GM23338 (cell line): Measurements from ENCODE around the gene COL4A2. TPM values are rescaled to one million over a fixed set of nuclear protein-coding genes. Genes with fewer than 3 reads are reported as not detected.
A peak's percentile ranks its signal among the peaks of the same experiment; 100 is the strongest.

Experiments
- ATAC-seq: fragments of 200-7000 bp; cut with Tn5 transposase; 3 replicates; pipeline ENCODE4 v1.9.1; 2020
- DNase-seq: peaks from one replicate; pipeline ENCODE4 v3.0.0-alpha.2; 2015; ENCODE audit warnings: low spot score
- H2AFZ ChIP-seq: fragments of 200-600 bp; sonication (generic); 2 replicates; pipeline ENCODE4 v1.8.0; 2016; ENCODE audit warnings: antibody characterized with exemption, mild to moderate bottlenecking, moderate library complexity
- H3F3A ChIP-seq: fragments of 200-600 bp; sonication (generic); replicated peaks from 2 replicates; pipeline ENCODE4 v1.8.0; 2017; ENCODE audit warnings: antibody characterized with exemption, mixed run types, low read depth
- H3K27ac ChIP-seq: fragments of 200-600 bp; sonication (generic); 2 replicates; pipeline ENCODE4 v1.6.1; 2016; ENCODE audit warnings: low read depth
- H3K27me3 ChIP-seq: fragments of 200-600 bp; sonication (generic); 2 replicates; pipeline ENCODE4 v1.8.0; 2016; ENCODE audit warnings: mild to moderate bottlenecking, mixed run types, moderate library complexity; ENCODE audit not compliant: insufficient read depth
- H3K36me3 ChIP-seq: fragments of 200-600 bp; sonication (generic); 2 replicates; pipeline ENCODE4 v1.8.0; 2016; ENCODE audit warnings: mild to moderate bottlenecking; ENCODE audit not compliant: insufficient read depth
- H3K4me1 ChIP-seq: fragments of 200-600 bp; sonication (generic); 2 replicates; pipeline ENCODE4 v1.8.0; 2016; ENCODE audit warnings: mild to moderate bottlenecking, moderate library complexity; ENCODE audit not compliant: insufficient read depth
- H3K4me2 ChIP-seq: fragments of 200-600 bp; sonication (generic); 2 replicates; pipeline ENCODE4 v1.7.1; 2017; ENCODE audit warnings: mixed run types
- H3K4me3 ChIP-seq: fragments of 200-600 bp; sonication (generic); 2 replicates; pipeline ENCODE4 v1.6.1; 2016; ENCODE audit warnings: mixed run types
- H3K79me2 ChIP-seq: fragments of 200-600 bp; sonication (generic); replicated peaks from 2 replicates; pipeline ENCODE4 v1.8.0; 2017; ENCODE audit warnings: mild to moderate bottlenecking; ENCODE audit not compliant: insufficient read depth
- H3K9me2 ChIP-seq: fragments of 200-600 bp; sonication (generic); 2 replicates; pipeline ENCODE4 v1.8.0; 2017; ENCODE audit not compliant: insufficient read depth
- H4K20me1 ChIP-seq: fragments of 200-600 bp; sonication (generic); replicated peaks from 2 replicates; pipeline ENCODE4 v1.8.0; 2017; ENCODE audit warnings: mild to moderate bottlenecking; ENCODE audit not compliant: insufficient read depth
- H3K27ac Mint-ChIP-seq: 2 replicates; pipeline ENCODE4 v1.8.0; 2020; ENCODE audit warnings: inconsistent platforms, mild to moderate bottlenecking, moderate library complexity, mixed read lengths
- H3K27me3 Mint-ChIP-seq: 3 replicates; pipeline ENCODE4 v1.8.0; 2022; ENCODE audit warnings: low read depth, mild to moderate bottlenecking, moderate library complexity, mixed read lengths, inconsistent platforms; ENCODE audit not compliant: insufficient read depth, poor library complexity
- H3K36me3 Mint-ChIP-seq: 3 replicates; pipeline ENCODE4 v1.8.0; 2021; ENCODE audit warnings: low read depth, mild to moderate bottlenecking, inconsistent platforms, moderate library complexity, mixed read lengths
- H3K4me1 Mint-ChIP-seq: 3 replicates; pipeline ENCODE4 v1.8.0; 2020; ENCODE audit warnings: mild to moderate bottlenecking, inconsistent platforms, mixed read lengths
- H3K4me3 Mint-ChIP-seq: 3 replicates; pipeline ENCODE4 v1.8.0; 2021; ENCODE audit warnings: moderate library complexity, mild to moderate bottlenecking, inconsistent platforms, mixed read lengths
- H3K9me3 Mint-ChIP-seq: 3 replicates; pipeline ENCODE4 v1.8.0; 2020; ENCODE audit warnings: moderate library complexity, mild to moderate bottlenecking, inconsistent platforms, mixed read lengths
- CREB1 ChIP-seq: fragments of 250-450 bp; sonication (Bioruptor Pico); IDR thresholded peaks from 2 replicates; pipeline ENCODE4 v1.5.0; 2020; ENCODE audit warnings: low read depth, mild to moderate bottlenecking, moderate library complexity
- CTCF ChIP-seq, 2 experiments: fragments of 200-600 bp in 1 of 2; sonication (generic) in 1 of 2; conservative IDR thresholded peaks; 2 replicates each; pipeline versions ENCODE4 v1.5.1 to v1.6.1; 2016 to 2017; ENCODE audit warnings: antibody characterized with exemption in 2 of 2, low read depth in 2 of 2, mild to moderate bottlenecking in 2 of 2, moderate library complexity in 1 of 2
- ETS1 ChIP-seq: IDR thresholded peaks from 2 replicates; pipeline ENCODE4 v1.6.1; 2016; ENCODE audit warnings: antibody characterized with exemption
- EZH2 ChIP-seq: fragments of 200-600 bp; sonication (generic); IDR thresholded peaks from one replicate; pipeline ENCODE4 v1.8.0; 2017; ENCODE audit warnings: antibody characterized with exemption, mild to moderate bottlenecking, low read depth; ENCODE audit not compliant: unreplicated experiment
- EZH2phosphoT487 ChIP-seq: fragments of 200-600 bp; sonication (generic); IDR thresholded peaks from one replicate; pipeline ENCODE4 v1.8.1; 2018; ENCODE audit warnings: antibody characterized with exemption; ENCODE audit not compliant: unreplicated experiment
- JUNB ChIP-seq: IDR thresholded peaks from one replicate; pipeline ENCODE4 v1.6.1; 2016; ENCODE audit warnings: antibody characterized with exemption; ENCODE audit not compliant: unreplicated experiment
- NANOG ChIP-seq: IDR thresholded peaks from 2 replicates; pipeline ENCODE4 v1.6.1; 2016; ENCODE audit warnings: antibody characterized with exemption, borderline replicate concordance
- POLR2AphosphoS5 ChIP-seq: IDR thresholded peaks from 2 replicates; pipeline ENCODE4 v1.6.1; 2016; ENCODE audit warnings: antibody characterized with exemption, low read depth
- REST ChIP-seq: IDR thresholded peaks from one replicate; pipeline ENCODE4 v1.6.1; 2018; ENCODE audit warnings: antibody characterized with exemption; ENCODE audit not compliant: unreplicated experiment
- STAT1 ChIP-seq: IDR thresholded peaks from one replicate; pipeline ENCODE4 v1.6.1; 2016; ENCODE audit warnings: antibody characterized with exemption; ENCODE audit not compliant: unreplicated experiment
- ZNF114 ChIP-seq: fragments of 250-450 bp; sonication (Bioruptor Pico); IDR thresholded peaks from 2 replicates; pipeline ENCODE4 v1.5.0; 2020; ENCODE audit warnings: mild to moderate bottlenecking, moderate library complexity
- ZNF331 ChIP-seq: fragments of 250-450 bp; sonication (Bioruptor Pico); IDR thresholded peaks from 2 replicates; pipeline ENCODE4 v1.5.0; 2020; ENCODE audit warnings: low read depth, mild to moderate bottlenecking, moderate library complexity
- ZNF462 ChIP-seq: fragments of 250-450 bp; sonication (Bioruptor Pico); IDR thresholded peaks from 2 replicates; pipeline ENCODE4 v1.5.0; 2020; ENCODE audit warnings: mild to moderate bottlenecking, moderate library complexity
- polyA plus RNA-seq: library from polyadenylated mRNA; unstranded; fragments of >200 nt; fragmentation: Nextera tagmentation; extraction: Ambion mirVana; gene quantifications from 2 replicates; pipeline ENCODE4 v1.2.1, GENCODE V29; 2016
- total RNA-seq: library from RNA; depleted of rRNA; stranded (reverse); fragments of >200 nt; shearing (Covaris generic); gene quantifications from 2 replicates; pipeline ENCODE4 v1.2.3, GENCODE V29; 2014

COL4A2 gene
- total and polyA plus RNA-seq, 2 experiments from 2014 or later, result 37.4 to 131 TPM

- H4K20me1 ChIP-seq, result no peaks in the 10 kb centered on the region; the same call in none of the 2 replicates
- Mint-ChIP-seq H3K4me1 (peaks cover 19% of the 10 kb centered on the region), H3K27me3 (peaks cover 13% of the 10 kb centered on the region), H3K9me3 (peaks cover 4% of the 10 kb centered on the region; the same call in 2 of the 3 replicates), H3K4me3 (no peak overlapping the region), H3K36me3 (peaks cover 17% of the 10 kb centered on the region), H3K27ac (no peak overlapping the region)
- no peaks in the 10 kb centered on the region; the same call in 1 of the 2 replicates for H3K36me3 ChIP-seq
- DNase-seq (no peak), ATAC-seq (no peak)
- H2AFZ ChIP-seq, result no peak overlapping the region
- no peak overlapping the region for H3K4me3 ChIP-seq
- H3K9me2 ChIP-seq, result no peaks in the 10 kb centered on the region
- TF ChIP-seq CREB1 (CRISPR knock-in tag), result no peak
- no peak for TF ChIP-seq CTCF (conservative IDR thresholded peaks at IDR 0.05; ENCODE audit: low read depth in 2 of 2)
- TF ChIP-seq NANOG, result no peak
- no peak for TF ChIP-seq ZNF331 (CRISPR knock-in tag)
- no peak for TF ChIP-seq POLR2AphosphoS5
- no peak for TF ChIP-seq ZNF114 (CRISPR knock-in tag)
- TF ChIP-seq ETS1, result no peak
- TF ChIP-seq EZH2, result no peak
- TF ChIP-seq ZNF462, result no peak
- TF ChIP-seq STAT1, result no peak
- no peak for TF ChIP-seq REST
- no peak for TF ChIP-seq EZH2phosphoT487
- no peak for TF ChIP-seq JUNB
- H3K79me2 ChIP-seq, result peaks cover 48% of the 10 kb centered on the region
- peaks cover 7% of the 10 kb centered on the region for H3K4me1 ChIP-seq
- H3K4me2 ChIP-seq, result no peak overlapping the region
- H3K27me3 ChIP-seq, result no peaks in the 10 kb centered on the region
- 0 out of 2 replicates have a peak overlapping the region, but pooled peaks have one; percentile 50 for H3K27ac ChIP-seq
- no peaks in the 10 kb centered on the region for H3F3A ChIP-seq
Measured at GRCh38 chr13:110317496-110318195, 10.6 kb downstream of the COL4A2 start.
